ENCODE measurements around the gene BTN1A1. TPM values are rescaled to one million over a fixed set of nuclear protein-coding genes. Genes with fewer than 3 reads are reported as not detected.

Gene BTN1A1
- total RNA-seq, 1 donor from 2014 or later, result not detected

- Histone ChIP-seq H3K9me3 (ENCODE audit: insufficient read depth, low read depth, low read length) (no peaks in the 10 kb centered on the region), H3K27ac (ENCODE audit: low read depth, low read length) (no peak overlapping the region), H3K4me2 (ENCODE audit: low read length) (no peak overlapping the region), H3K79me2 (ENCODE audit: insufficient read depth, low read length) (peaks cover 39% of the 10 kb centered on the region), H2AFZ (ENCODE audit: low read depth, low read length) (no peak overlapping the region), H4K20me1 (ENCODE audit: insufficient read depth, low read length) (peaks cover 31% of the 10 kb centered on the region), H3K27me3 (ENCODE audit: insufficient read depth, low read length) (no peaks in the 10 kb centered on the region), H3K9ac (ENCODE audit: low read length) (no peak overlapping the region), H3K36me3 (ENCODE audit: insufficient read depth, low read length) (peaks cover 66% of the 10 kb centered on the region), H3K4me3 (ENCODE audit: insufficient read depth, low read depth, low read length) (no peak overlapping the region), H3K4me1 (ENCODE audit: insufficient read depth, low read length) (peaks cover 7% of the 10 kb centered on the region)
- Mint-ChIP-seq H3K27me3 (ENCODE audit: low read depth, unreplicated experiment) (no peaks in the 10 kb centered on the region), H3K27ac (ENCODE audit: unreplicated experiment) (no peak overlapping the region), H3K36me3 (ENCODE audit: low read depth, unreplicated experiment) (peaks cover 53% of the 10 kb centered on the region), H3K9me3 (ENCODE audit: unreplicated experiment) (no peaks in the 10 kb centered on the region), H3K4me1 (ENCODE audit: low read depth, unreplicated experiment) (peaks cover 9% of the 10 kb centered on the region), H3K4me3 (ENCODE audit: unreplicated experiment) (no peak overlapping the region)
- no peak for TF ChIP-seq CTCF (IDR thresholded peaks at IDR 0.05; ENCODE audit: insufficient read depth, low read depth, low read length)
- no peak for TF ChIP-seq EZH2 (IDR thresholded peaks at IDR 0.05; ENCODE audit: insufficient read depth, low read length)
- FAIRE-seq (no peak), DNase-seq (ENCODE audit: low read depth) (no peak)
These were observed 36.1 kb upstream of the BTN1A1 start for GRCh38 chr6:26464014-26464413.

- H2AFZ ChIP-seq (ENCODE audit: low read depth, low read length), result no peak overlapping the region
- H3K4me2 ChIP-seq (ENCODE audit: low read length), result no peak overlapping the region
- H3K36me3 ChIP-seq (ENCODE audit: insufficient read depth, low read length), result peaks cover 68% of the 10 kb centered on the region
- no peak for FAIRE-seq
- H3K79me2 ChIP-seq (ENCODE audit: insufficient read depth, low read length), result peaks cover 33% of the 10 kb centered on the region
- Mint-ChIP-seq H3K27me3 (ENCODE audit: low read depth, unreplicated experiment) (no peaks in the 10 kb centered on the region), H3K4me3 (ENCODE audit: unreplicated experiment) (no peak overlapping the region), H3K27ac (ENCODE audit: unreplicated experiment) (no peak overlapping the region), H3K4me1 (ENCODE audit: low read depth, unreplicated experiment) (peaks cover 5% of the 10 kb centered on the region), H3K9me3 (ENCODE audit: unreplicated experiment) (no peaks in the 10 kb centered on the region), H3K36me3 (ENCODE audit: low read depth, unreplicated experiment) (peaks cover 54% of the 10 kb centered on the region)
- no peaks in the 10 kb centered on the region for H3K27me3 ChIP-seq (ENCODE audit: insufficient read depth, low read length)
- no peak for TF ChIP-seq CTCF (IDR thresholded peaks at IDR 0.05; ENCODE audit: insufficient read depth, low read depth, low read length)
- no peak for TF ChIP-seq EZH2 (IDR thresholded peaks at IDR 0.05; ENCODE audit: insufficient read depth, low read length)
- no peak overlapping the region for H3K4me3 ChIP-seq (ENCODE audit: insufficient read depth, low read depth, low read length)
- no peaks in the 10 kb centered on the region for H3K9me3 ChIP-seq (ENCODE audit: insufficient read depth, low read depth, low read length)
- no peak overlapping the region for H3K9ac ChIP-seq (ENCODE audit: low read length)
- no peak overlapping the region for H3K27ac ChIP-seq (ENCODE audit: low read depth, low read length)
- H3K4me1 ChIP-seq (ENCODE audit: insufficient read depth, low read length), result peaks cover 4% of the 10 kb centered on the region
- no peak for DNase-seq (ENCODE audit: low read depth)
- H4K20me1 ChIP-seq (ENCODE audit: insufficient read depth, low read length), result peaks cover 25% of the 10 kb centered on the region
These were observed 35.5 kb upstream of the BTN1A1 start for GRCh38 chr6:26464416-26465131.

- Mint-ChIP-seq H3K27me3 (ENCODE audit: low read depth, unreplicated experiment) (no peaks in the 10 kb centered on the region), H3K36me3 (ENCODE audit: low read depth, unreplicated experiment) (peaks cover 54% of the 10 kb centered on the region), H3K4me1 (ENCODE audit: low read depth, unreplicated experiment) (no peaks in the 10 kb centered on the region), H3K9me3 (ENCODE audit: unreplicated experiment) (no peaks in the 10 kb centered on the region), H3K27ac (ENCODE audit: unreplicated experiment) (no peak overlapping the region), H3K4me3 (ENCODE audit: unreplicated experiment) (no peak overlapping the region)
- DNase-seq (ENCODE audit: low read depth) (no peak), FAIRE-seq (no peak)
- no peaks in the 10 kb centered on the region for H3K9me3 ChIP-seq (ENCODE audit: insufficient read depth, low read depth, low read length)
- no peaks in the 10 kb centered on the region for H3K27me3 ChIP-seq (ENCODE audit: insufficient read depth, low read length)
- no peak overlapping the region for H3K27ac ChIP-seq (ENCODE audit: low read depth, low read length)
- H3K79me2 ChIP-seq (ENCODE audit: insufficient read depth, low read length), result peaks cover 21% of the 10 kb centered on the region
- no peak overlapping the region for H3K4me3 ChIP-seq (ENCODE audit: insufficient read depth, low read depth, low read length)
- no peak overlapping the region for H2AFZ ChIP-seq (ENCODE audit: low read depth, low read length)
- TF ChIP-seq CTCF (IDR thresholded peaks at IDR 0.05; ENCODE audit: insufficient read depth, low read depth, low read length) (no peak), EZH2 (IDR thresholded peaks at IDR 0.05; ENCODE audit: insufficient read depth, low read length) (no peak)
- H3K4me2 ChIP-seq (ENCODE audit: low read length), result no peak overlapping the region
- H4K20me1 ChIP-seq (ENCODE audit: insufficient read depth, low read length), result peaks cover 20% of the 10 kb centered on the region
- peaks cover 59% of the 10 kb centered on the region for H3K36me3 ChIP-seq (ENCODE audit: insufficient read depth, low read length)
- H3K9ac ChIP-seq (ENCODE audit: low read length), result no peak overlapping the region
- H3K4me1 ChIP-seq (ENCODE audit: insufficient read depth, low read length), result peaks cover 3% of the 10 kb centered on the region
These were observed 34.3 kb upstream of the BTN1A1 start for GRCh38 chr6:26465776-26466175.

Data from astrocyte (in vitro differentiated cells and primary cell).